ENCODE data around the gene TBCCD1. TPM values are rescaled to one million over a fixed set of nuclear protein-coding genes. Genes with fewer than 3 reads are reported as not detected.
A peak's percentile ranks its signal among the peaks of the same experiment; 100 is the strongest.
"Not testable (repeated sequence)": the region's sequence is repeated elsewhere in the genome, so short reads cannot be mapped to it uniquely, and the experiment has no call there.

The TBCCD1 gene
- total and polyA plus RNA-seq, 2 donors from 2014 or later, result 6.2 to 13.3 TPM

DNA sequence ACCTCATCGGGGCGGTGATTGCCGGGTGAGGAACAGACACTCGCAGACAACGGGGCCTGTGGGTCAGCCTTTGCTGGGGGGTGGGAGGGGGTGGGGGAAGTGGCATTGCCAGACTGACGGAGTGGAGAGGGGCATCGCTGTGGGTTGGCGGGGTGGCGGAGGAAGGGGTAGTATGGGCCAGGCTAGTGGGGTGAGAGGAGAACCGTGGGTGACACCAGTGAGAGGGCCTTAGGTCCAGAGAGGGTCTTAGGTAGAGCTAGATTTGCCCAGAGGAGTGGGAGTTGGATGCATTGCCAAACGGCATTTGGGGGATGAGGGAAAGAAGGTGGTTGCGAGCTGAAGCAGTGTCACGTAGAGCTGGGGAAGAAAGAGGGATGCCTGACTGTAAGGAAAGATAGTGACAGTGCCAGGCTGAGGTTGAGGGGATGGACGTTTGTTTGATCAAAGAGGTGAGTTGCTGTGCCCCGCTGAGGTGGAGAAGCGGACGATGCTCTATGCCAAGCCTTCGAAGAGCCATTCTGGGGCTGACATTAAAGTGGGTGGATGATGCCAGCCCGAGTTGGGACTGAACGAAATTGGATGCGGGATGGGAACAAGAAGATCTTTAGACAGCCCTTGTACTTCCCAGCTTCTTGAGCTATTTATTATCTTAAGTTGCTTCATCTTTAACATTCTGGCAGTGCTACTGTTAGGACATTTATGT, 4.0 kb upstream of the TBCCD1 start:
- intact Hi-C loops (cut with DNase I), result no loop called here
- TF ChIP-seq, protein P1, sequence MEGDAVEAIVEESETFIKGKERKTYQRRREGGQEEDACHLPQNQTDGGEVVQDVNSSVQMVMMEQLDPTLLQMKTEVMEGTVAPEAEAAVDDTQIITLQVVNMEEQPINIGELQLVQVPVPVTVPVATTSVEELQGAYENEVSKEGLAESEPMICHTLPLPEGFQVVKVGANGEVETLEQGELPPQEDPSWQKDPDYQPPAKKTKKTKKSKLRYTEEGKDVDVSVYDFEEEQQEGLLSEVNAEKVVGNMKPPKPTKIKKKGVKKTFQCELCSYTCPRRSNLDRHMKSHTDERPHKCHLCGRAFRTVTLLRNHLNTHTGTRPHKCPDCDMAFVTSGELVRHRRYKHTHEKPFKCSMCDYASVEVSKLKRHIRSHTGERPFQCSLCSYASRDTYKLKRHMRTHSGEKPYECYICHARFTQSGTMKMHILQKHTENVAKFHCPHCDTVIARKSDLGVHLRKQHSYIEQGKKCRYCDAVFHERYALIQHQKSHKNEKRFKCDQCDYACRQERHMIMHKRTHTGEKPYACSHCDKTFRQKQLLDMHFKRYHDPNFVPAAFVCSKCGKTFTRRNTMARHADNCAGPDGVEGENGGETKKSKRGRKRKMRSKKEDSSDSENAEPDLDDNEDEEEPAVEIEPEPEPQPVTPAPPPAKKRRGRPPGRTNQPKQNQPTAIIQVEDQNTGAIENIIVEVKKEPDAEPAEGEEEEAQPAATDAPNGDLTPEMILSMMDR (IDR thresholded peaks at IDR 0.05; ENCODE audit: borderline replicate concordance, extremely low read depth, insufficient read depth), result no peak
- H3K36me3 ChIP-seq (ENCODE audit: control insufficient read depth in 2 of 3, insufficient read depth in 3 of 3, low read length in 3 of 3), result peaks cover 0 to 10% (median 8%) of the 10 kb centered on the region in 3 donors
- no peaks in the 10 kb centered on the region for H3K9me3 ChIP-seq (ENCODE audit: control insufficient read depth in 2 of 3, insufficient read depth in 1 of 3, low read length in 3 of 3)
- FAIRE-seq (no peak), DNase-seq (no peak)
- H3K27ac ChIP-seq (ENCODE audit: low read depth in 2 of 2, low read length in 2 of 2), result peak overlapping the region; percentile 80 to 89
- peaks cover 0 to 17% (median 0%) of the 10 kb centered on the region in 3 donors for H3K4me1 ChIP-seq (ENCODE audit: control insufficient read depth in 2 of 3, insufficient read depth in 2 of 3, low read depth in 1 of 3, low read length in 3 of 3)
- peak overlapping the region; percentile 20 to 87 (median 73) for H3K9ac ChIP-seq (ENCODE audit: low read length in 3 of 3)
- no peaks in the 10 kb centered on the region for H3K27me3 ChIP-seq (ENCODE audit: control insufficient read depth, insufficient read depth, low read length)
- H3K4me3 ChIP-seq (ENCODE audit: low read length in 3 of 3), result peak overlapping the region; percentile 75 to 98 (median 91)

DNA sequence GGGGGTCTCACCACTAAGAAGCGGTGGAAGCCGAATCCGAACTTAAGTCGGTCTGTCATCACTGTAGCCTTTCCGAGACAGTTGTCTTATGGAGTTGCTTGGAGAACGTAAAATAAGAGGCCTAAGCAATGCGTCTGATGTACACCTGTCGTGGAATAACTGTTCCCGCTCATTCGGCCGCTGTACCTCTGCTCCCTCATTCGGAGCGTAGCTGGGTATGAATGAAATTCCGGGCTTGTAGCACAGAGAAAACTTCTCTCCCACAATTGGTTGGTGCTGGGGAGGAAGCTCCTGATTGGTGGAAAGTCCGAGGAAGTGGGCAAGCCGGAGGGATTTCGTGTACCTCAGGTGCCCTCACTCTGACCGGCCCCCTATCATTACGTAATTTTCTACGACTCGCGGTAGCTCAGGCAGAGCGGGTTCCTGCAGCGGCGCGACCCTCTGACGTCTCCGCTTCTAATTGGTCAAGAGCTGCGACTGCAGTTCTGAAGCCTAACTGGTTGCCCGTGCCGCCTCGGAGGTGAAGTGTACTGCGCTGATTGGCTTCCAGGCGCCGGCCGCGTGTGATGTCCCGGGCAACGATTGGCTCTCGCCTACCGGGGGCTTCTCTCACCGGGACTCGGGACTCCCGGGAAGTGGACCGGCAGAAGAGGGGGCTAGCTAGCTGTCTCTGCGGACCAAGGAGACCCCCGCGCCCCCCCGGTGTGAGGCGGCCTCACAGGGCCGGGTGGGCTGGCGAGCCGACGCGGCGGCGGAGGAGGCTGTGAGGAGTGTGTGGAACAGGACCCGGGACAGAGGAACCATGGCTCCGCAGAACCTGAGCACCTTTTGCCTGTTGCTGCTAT, 3.2 kb upstream of the TBCCD1 start, which contains the start of gene DNAJB11:
DNAJB11 (plus strand) TSS at position 625 of the 845 bp plus-strand sequence; CDS start at position 803, 178 bp downstream.
- TF ChIP-seq, protein P1 (IDR thresholded peaks at IDR 0.05; ENCODE audit: borderline replicate concordance, extremely low read depth, insufficient read depth), result no peak
- peak; percentile 99 for FAIRE-seq
- Histone ChIP-seq H3K9ac (ENCODE audit: low read length in 3 of 3) (peak within 1 kb of the TSS; percentile 20 to 99 (median 87)), H3K27me3 (ENCODE audit: control insufficient read depth, insufficient read depth, low read length) (no peaks in the 10 kb centered on the region), H3K36me3 (ENCODE audit: control insufficient read depth in 2 of 3, insufficient read depth in 3 of 3, low read length in 3 of 3) (peaks cover 0 to 4% (median 2%) of the 10 kb centered on the region in 3 donors), H3K9me3 (ENCODE audit: control insufficient read depth in 2 of 3, insufficient read depth in 1 of 3, low read length in 3 of 3) (no peaks in the 10 kb centered on the region), H3K4me3 (ENCODE audit: low read length in 3 of 3) (peak within 1 kb of the TSS; percentile 77 to 98 (median 91)), H3K4me1 (ENCODE audit: control insufficient read depth in 2 of 3, insufficient read depth in 2 of 3, low read depth in 1 of 3, low read length in 3 of 3) (peaks cover 0 to 17% (median 0%) of the 10 kb centered on the region in 3 donors), H3K27ac (ENCODE audit: low read depth in 2 of 2, low read length in 2 of 2) (peak within 1 kb of the TSS; percentile 80 to 89)
- DNase-seq, result peak; percentile 100
- intact Hi-C loops (cut with DNase I), result no loop called here

- H3K9me3 ChIP-seq (ENCODE audit: control insufficient read depth in 2 of 3, insufficient read depth in 1 of 3, low read length in 3 of 3), result no peaks in the 10 kb centered on the region
- FAIRE-seq (no peak), DNase-seq (peak in 1 of 5 donors; percentile 5)
- H3K9ac ChIP-seq (ENCODE audit: low read length in 3 of 3), result peak overlapping the region; percentile 5 to 99 (median 70)
- peak overlapping the region; percentile 77 to 98 (median 90) for H3K4me3 ChIP-seq (ENCODE audit: low read length in 3 of 3)
- no peaks in the 10 kb centered on the region for H3K27me3 ChIP-seq (ENCODE audit: control insufficient read depth, insufficient read depth, low read length)
- peaks cover 0 to 4% (median 2%) of the 10 kb centered on the region in 3 donors for H3K36me3 ChIP-seq (ENCODE audit: control insufficient read depth in 2 of 3, insufficient read depth in 3 of 3, low read length in 3 of 3)
- TF ChIP-seq, protein P1 (IDR thresholded peaks at IDR 0.05; ENCODE audit: borderline replicate concordance, extremely low read depth, insufficient read depth), result no peak
- peaks cover 0 to 17% (median 0%) of the 10 kb centered on the region in 3 donors for H3K4me1 ChIP-seq (ENCODE audit: control insufficient read depth in 2 of 3, insufficient read depth in 2 of 3, low read depth in 1 of 3, low read length in 3 of 3)
- intact Hi-C loops (cut with DNase I), result no loop called here
- peak overlapping the region; percentile 52 to 56 for H3K27ac ChIP-seq (ENCODE audit: low read depth in 2 of 2, low read length in 2 of 2)
Measured at GRCh38 chr3:186569779-186570095, 2.6 kb upstream of the TBCCD1 start.

DNA sequence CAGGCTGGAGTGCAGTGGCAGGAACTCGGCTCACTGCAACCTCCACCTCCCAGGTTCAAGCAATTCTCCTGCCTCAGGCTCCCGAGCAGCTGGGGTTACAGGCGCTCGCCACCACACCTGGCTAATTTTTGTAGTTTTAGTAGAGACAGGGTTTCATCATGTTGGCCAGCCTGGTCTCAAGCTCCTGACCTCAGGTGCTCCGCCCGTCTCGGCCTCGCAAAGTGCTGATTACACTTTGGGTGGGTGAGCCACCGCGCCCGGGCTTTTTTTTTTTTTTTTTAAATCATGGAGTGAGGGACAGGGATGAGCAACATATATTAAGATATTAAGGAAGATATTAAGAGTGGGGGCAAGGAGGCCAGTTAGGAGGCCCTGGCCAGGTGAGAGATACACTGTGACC, 2.2 kb upstream of the TBCCD1 start:
- DNase-seq, result peak in 1 of 5 donors; percentile 52
- Histone ChIP-seq H3K9ac (ENCODE audit: low read length in 3 of 3) (peak overlapping the region in 1 of 3 donors; percentile 99), H3K4me1 (ENCODE audit: control insufficient read depth in 2 of 3, insufficient read depth in 2 of 3, low read depth in 1 of 3, low read length in 3 of 3) (peaks cover 0 to 17% (median 0%) of the 10 kb centered on the region in 3 donors)
- H3K36me3 ChIP-seq (ENCODE audit: control insufficient read depth in 2 of 3, insufficient read depth in 3 of 3, low read length in 3 of 3); H3K4me3 ChIP-seq (ENCODE audit: low read length in 3 of 3); H3K27me3 ChIP-seq (ENCODE audit: control insufficient read depth, insufficient read depth, low read length); H3K9me3 ChIP-seq (ENCODE audit: control insufficient read depth in 2 of 3, insufficient read depth in 1 of 3, low read length in 3 of 3); FAIRE-seq; H3K27ac ChIP-seq (ENCODE audit: low read depth in 2 of 2, low read length in 2 of 2); intact Hi-C loops (cut with DNase I): not testable (repeated sequence)
